Left lung (tissue), 10 donors: Measurements from ENCODE around the gene DGKI. TPM values are rescaled to one million over a fixed set of nuclear protein-coding genes. Genes with fewer than 3 reads are reported as not detected.

Experiments
- ATAC-seq: fragments of 200-7000 bp; cut with Tn5 transposase; one replicate; pipeline ENCODE4 v1.9.1; 2020; ENCODE audit warnings: moderate library complexity
- DNase-seq, 4 donors: peaks; one replicate each; pipeline ENCODE4 v3.0.0-alpha.2; 2013 to 2020
- H3K27ac ChIP-seq, 2 donors: fragments of 200-600 bp; sonication (generic) in 1 of 2; one replicate each; pipeline versions ENCODE4 v1.5.0 to v1.8.0; 2020 to 2021
- H3K27me3 ChIP-seq, 2 donors: fragments of 200-600 bp; sonication (generic) in 1 of 2; one replicate each; pipeline versions ENCODE4 v1.5.0 to v1.8.0; 2020 to 2021
- H3K36me3 ChIP-seq, 2 donors: fragments of 200-600 bp; sonication (generic) in 1 of 2; one replicate each; pipeline versions ENCODE4 v1.5.0 to v1.8.0; 2020 to 2021
- H3K4me1 ChIP-seq, 2 donors: fragments of 200-600 bp; one replicate each; pipeline ENCODE4 v1.8.0; 2021
- H3K4me3 ChIP-seq, 2 donors: fragments of 200-600 bp; sonication (generic) in 1 of 2; one replicate each; pipeline versions ENCODE4 v1.5.0 to v1.8.0; 2020 to 2021; ENCODE audit warnings: mild to moderate bottlenecking in 1 of 2
- H3K9me3 ChIP-seq, 2 donors: fragments of 200-600 bp; sonication (generic) in 1 of 2; one replicate each; pipeline versions ENCODE4 v1.5.0 to v1.8.0; 2020 to 2021
- CTCF ChIP-seq, 2 donors: fragments of 200-600 bp; sonication (generic) in 1 of 2; IDR thresholded peaks; one replicate each; pipeline versions ENCODE4 v1.5.0 to v1.8.0; 2021; ENCODE audit warnings: antibody characterized with exemption in 2 of 2
- intact Hi-C, 2 donors: fragments of 100-400 bp; cut with DNase I; formaldehyde crosslinking; loops; one replicate each; pipeline versions ENCODE4 v1.11.2 to v1.14.2; 2022
- polyA plus RNA-seq, 6 donors: library from polyadenylated mRNA; unstranded; fragments of 120-200 nt; gene quantifications; one replicate each; pipeline ENCODE4 v1.2.1, GENCODE V29; 2013; ENCODE audit not compliant: insufficient read length in 6 of 6
- total RNA-seq, 2 donors: library from RNA; stranded (reverse); fragmentation: NEBNext Ultra II Directional; extraction: Animal tissue kit (Norgen Biotek cat#: 25700); gene quantifications; one replicate each; pipeline ENCODE4 v1.2.1, GENCODE V29; 2021
- donor health status: DM: no; HTN: yes; CAD: no.
- donor health status: DM: no; HTN: no; CAD: no.

Gene DGKI
- total and polyA plus RNA-seq, 8 donors: 0.34 to 1.4 (median 0.50) TPM

DNA sequence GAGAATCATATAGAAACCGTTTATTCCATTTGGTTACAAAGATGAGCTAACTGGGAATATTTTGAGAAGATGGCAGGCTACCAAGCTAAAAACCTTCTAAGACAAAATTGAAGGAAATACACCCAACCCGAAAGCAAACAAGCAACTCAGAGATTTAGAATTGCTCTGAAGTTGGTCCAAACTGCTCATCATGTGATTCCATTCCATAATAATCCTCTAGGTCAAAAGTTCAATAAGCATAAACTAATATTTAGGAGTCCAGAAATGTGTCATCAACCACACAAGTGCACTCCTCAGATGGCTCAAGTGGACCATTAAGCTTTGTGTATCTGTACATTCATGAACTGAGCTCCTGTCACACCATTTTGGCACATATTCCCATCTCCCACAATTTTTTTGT lies 28.7 kb downstream of the DGKI start:
- ATAC-seq: no peak
- Histone ChIP-seq H3K27ac (no peak overlapping the region), H3K27me3 (peaks cover 0 to 11% of the 10 kb centered on the region in 2 donors), H3K36me3 (no peaks in the 10 kb centered on the region), H3K4me1 (no peaks in the 10 kb centered on the region), H3K9me3 (no peaks in the 10 kb centered on the region), H3K4me3 (no peak overlapping the region)
- peak in 1 of 4 donors; percentile 14 for DNase-seq
- no peak for TF ChIP-seq CTCF (IDR thresholded peaks at IDR 0.05)
- intact Hi-C loops: no loop called here

DNA sequence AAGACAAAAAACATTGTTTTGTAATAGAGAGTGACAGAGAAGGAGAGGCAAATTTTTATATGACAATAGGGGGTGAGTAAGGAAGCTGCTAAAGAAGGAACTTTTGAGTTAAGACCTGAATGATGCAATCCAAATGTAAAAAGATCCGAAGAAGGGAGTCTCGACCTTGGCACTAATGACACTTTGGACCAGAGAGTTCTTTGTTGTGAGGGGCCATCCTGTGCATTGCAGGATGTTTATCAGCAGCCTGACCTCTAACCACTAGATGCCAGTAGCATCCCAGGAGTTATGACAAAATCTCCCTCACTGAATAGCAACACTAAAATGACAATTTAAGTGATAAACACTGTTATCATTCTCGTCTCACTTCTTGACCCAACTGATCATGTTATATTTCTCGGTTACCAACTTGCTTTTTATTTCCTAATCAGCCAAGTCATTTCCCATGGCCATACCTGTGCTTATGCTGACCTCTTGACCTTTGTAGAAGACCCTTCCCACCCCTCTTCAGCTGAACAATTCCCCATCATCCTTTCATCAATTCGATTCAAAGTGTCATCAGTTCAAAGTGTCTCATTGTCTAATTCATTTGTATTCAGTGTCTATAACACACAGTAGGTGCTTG lies 30.0 kb downstream of the DGKI start:
- no peaks in the 10 kb centered on the region for H3K4me1 ChIP-seq
- TF ChIP-seq CTCF (IDR thresholded peaks at IDR 0.05): no peak
- H3K4me3 ChIP-seq: no peak overlapping the region
- no peak overlapping the region for H3K27ac ChIP-seq
- ATAC-seq: no peak
- no peaks in the 10 kb centered on the region for H3K36me3 ChIP-seq
- DNase-seq: peak in 1 of 4 donors; percentile 21
- no peaks in the 10 kb centered on the region for H3K9me3 ChIP-seq
- peaks cover 0 to 11% of the 10 kb centered on the region in 2 donors for H3K27me3 ChIP-seq
- intact Hi-C loops: no loop called here

GRCh38 chr7:137813541-137813940 lies 33.2 kb downstream of the DGKI start:
- H3K9me3 ChIP-seq: no peaks in the 10 kb centered on the region
- no peaks in the 10 kb centered on the region for H3K4me1 ChIP-seq
- DNase-seq (no peak), ATAC-seq (no peak)
- TF ChIP-seq CTCF (IDR thresholded peaks at IDR 0.05): no peak
- no peaks in the 10 kb centered on the region for H3K36me3 ChIP-seq
- H3K27ac ChIP-seq: no peak overlapping the region
- intact Hi-C loops: no loop called here
- no peaks in the 10 kb centered on the region for H3K27me3 ChIP-seq
- H3K4me3 ChIP-seq: no peak overlapping the region

- H3K4me1 ChIP-seq: no peaks in the 10 kb centered on the region
- no peak overlapping the region for H3K4me3 ChIP-seq
- H3K36me3 ChIP-seq: no peaks in the 10 kb centered on the region
- no peak for DNase-seq
- ATAC-seq: no peak
- H3K9me3 ChIP-seq: no peaks in the 10 kb centered on the region
- no peak for TF ChIP-seq CTCF (IDR thresholded peaks at IDR 0.05)
- H3K27ac ChIP-seq: no peak overlapping the region
- intact Hi-C loops: no loop called here
- no peaks in the 10 kb centered on the region for H3K27me3 ChIP-seq
These were observed 36.5 kb downstream of the DGKI start for GRCh38 chr7:137810248-137810647.

DNA sequence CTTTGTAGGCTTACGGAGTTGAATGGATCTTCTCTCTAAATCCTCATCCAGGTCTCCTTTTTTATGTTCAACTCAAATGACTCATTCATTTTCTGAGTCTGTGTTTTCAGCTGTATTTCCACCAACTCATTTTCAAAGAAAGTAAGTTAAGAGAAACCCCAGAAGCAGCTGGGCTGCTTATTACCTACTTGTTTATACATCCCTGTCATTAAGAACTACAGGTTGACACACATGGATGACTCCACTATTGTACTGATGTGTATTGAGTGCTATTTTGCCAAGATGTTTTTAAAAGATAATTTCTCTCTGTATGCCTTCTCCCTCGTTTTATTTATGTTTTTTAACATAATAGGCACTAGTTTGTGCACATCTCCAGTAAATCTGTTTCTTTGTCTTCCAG lies 41.9 kb downstream of the DGKI start:
- Histone ChIP-seq H3K9me3 (no peaks in the 10 kb centered on the region), H3K36me3 (no peaks in the 10 kb centered on the region), H3K4me1 (no peaks in the 10 kb centered on the region), H3K27me3 (no peaks in the 10 kb centered on the region), H3K27ac (no peak overlapping the region), H3K4me3 (no peak overlapping the region)
- no peak for ATAC-seq
- intact Hi-C loops: no loop called here
- DNase-seq: no peak
- no peak for TF ChIP-seq CTCF (IDR thresholded peaks at IDR 0.05)
